Measurements from ENCODE around the gene RNF133. TPM values are rescaled to one million over a fixed set of nuclear protein-coding genes. Genes with fewer than 3 reads are reported as not detected.

RNF133 gene
- total RNA-seq, 1 experiment from 2014 or later, result 0.20 TPM

DNA sequence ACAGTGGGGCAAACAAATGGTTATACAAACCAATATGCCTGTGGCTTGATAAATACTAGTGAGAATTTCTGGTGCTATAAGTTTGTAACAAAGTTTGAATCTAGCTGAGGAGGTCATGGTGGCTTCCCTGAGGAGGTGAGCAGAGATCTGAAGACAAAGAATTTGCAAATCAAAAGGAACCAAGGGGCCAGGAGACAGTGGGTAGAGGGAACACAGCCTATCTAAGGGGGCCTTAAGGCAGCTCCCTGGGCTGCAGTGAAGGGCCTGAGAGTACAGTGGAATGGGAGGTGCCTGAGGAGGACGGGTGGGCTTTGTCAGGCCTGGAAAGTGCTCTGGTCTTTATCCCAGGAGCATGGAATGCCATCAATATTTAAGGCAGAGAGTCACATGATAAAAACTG, 21.8 kb downstream of the RNF133 start (continued):
- TF ChIP-seq, protein P1, sequence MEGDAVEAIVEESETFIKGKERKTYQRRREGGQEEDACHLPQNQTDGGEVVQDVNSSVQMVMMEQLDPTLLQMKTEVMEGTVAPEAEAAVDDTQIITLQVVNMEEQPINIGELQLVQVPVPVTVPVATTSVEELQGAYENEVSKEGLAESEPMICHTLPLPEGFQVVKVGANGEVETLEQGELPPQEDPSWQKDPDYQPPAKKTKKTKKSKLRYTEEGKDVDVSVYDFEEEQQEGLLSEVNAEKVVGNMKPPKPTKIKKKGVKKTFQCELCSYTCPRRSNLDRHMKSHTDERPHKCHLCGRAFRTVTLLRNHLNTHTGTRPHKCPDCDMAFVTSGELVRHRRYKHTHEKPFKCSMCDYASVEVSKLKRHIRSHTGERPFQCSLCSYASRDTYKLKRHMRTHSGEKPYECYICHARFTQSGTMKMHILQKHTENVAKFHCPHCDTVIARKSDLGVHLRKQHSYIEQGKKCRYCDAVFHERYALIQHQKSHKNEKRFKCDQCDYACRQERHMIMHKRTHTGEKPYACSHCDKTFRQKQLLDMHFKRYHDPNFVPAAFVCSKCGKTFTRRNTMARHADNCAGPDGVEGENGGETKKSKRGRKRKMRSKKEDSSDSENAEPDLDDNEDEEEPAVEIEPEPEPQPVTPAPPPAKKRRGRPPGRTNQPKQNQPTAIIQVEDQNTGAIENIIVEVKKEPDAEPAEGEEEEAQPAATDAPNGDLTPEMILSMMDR (IDR thresholded peaks at IDR 0.05 in 2 of 3, conservative IDR thresholded peaks at IDR 0.05 in 1 of 3; ENCODE audit: borderline replicate concordance in 1 of 3, insufficient read depth in 1 of 3, low read depth in 2 of 3, low read length in 2 of 3), result no peak
- TF ChIP-seq CBX3 (IDR thresholded peaks at IDR 0.05; ENCODE audit: low read depth), result no peak
- TF ChIP-seq ZFX (IDR thresholded peaks at IDR 0.05), result no peak
- no peak for TF ChIP-seq EZH2phosphoT487 (IDR thresholded peaks at IDR 0.05; ENCODE audit: borderline replicate concordance)
- no peak for TF ChIP-seq EZH2 (IDR thresholded peaks at IDR 0.05)
- no peak for TF ChIP-seq RAD21 (IDR thresholded peaks at IDR 0.05; ENCODE audit: low read depth)
- no peak for TF ChIP-seq FOSL1 (IDR thresholded peaks at IDR 0.05; ENCODE audit: low read depth)

DNA sequence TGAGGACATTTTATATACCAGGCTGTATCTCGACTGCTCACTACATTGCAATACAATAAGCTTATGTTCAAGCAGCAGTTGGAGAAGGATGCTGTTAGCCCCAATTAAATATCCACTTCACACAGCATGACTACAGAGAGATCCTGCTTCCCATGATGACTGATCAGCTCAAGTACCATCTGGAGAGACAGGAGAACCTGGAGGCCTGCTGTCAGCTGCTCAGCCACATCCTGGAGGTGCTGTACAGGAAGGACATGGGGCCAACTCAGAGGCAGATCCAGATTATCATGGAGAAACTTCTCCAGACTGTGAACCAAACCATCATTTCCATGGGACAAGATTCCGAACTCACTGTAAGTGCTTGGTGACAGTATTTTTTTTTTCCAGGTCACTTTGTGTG, 22.5 kb downstream of the RNF133 start:
- DNase-seq (ENCODE audit: low read depth, low spot score), result no peak
- Histone ChIP-seq H3K9ac (ENCODE audit: low read length) (no peak overlapping the region), H3K4me1 (ENCODE audit: control insufficient read depth in 1 of 2, insufficient read depth in 2 of 2, low read length in 2 of 2) (peaks cover 16 to 19% of the 10 kb centered on the region in 2 experiments; a peak in 3 of 4 replicates), H3K27me3 (ENCODE audit: insufficient read depth, low read length) (no peaks in the 10 kb centered on the region), H3K36me3 (ENCODE audit: control insufficient read depth in 1 of 2, insufficient read depth in 2 of 2, low read length in 2 of 2) (no peaks in the 10 kb centered on the region), H3K9me2 (ENCODE audit: insufficient read depth) (no peaks in the 10 kb centered on the region), H4K20me1 (ENCODE audit: insufficient read depth) (no peaks in the 10 kb centered on the region), H3K4me2 (ENCODE audit: low read length) (no peak overlapping the region), H3K79me2 (ENCODE audit: insufficient read depth, low read length) (no peaks in the 10 kb centered on the region), H3K27ac (ENCODE audit: low read depth, low read length) (no peak overlapping the region), H2AFZ (ENCODE audit: low read depth, low read length, poor library complexity, severe bottlenecking) (no peak overlapping the region), H3K4me3 (replicated peaks in 1 of 2; ENCODE audit: low read depth in 1 of 2, low read length in 2 of 2) (no peak overlapping the region), H3K9me3 (ENCODE audit: control insufficient read depth in 1 of 2, insufficient read depth in 1 of 2, low read depth in 1 of 2, low read length in 2 of 2) (no peaks in the 10 kb centered on the region)
- BruUV-seq (replicated peaks), result no TSS peak
- intact Hi-C loops (cut with micrococcal nuclease), result no loop called here
- POLR2A ChIA-PET, result no interaction called here
- no peak for ATAC-seq
- CTCF ChIA-PET, result no interaction called here
- TF ChIP-seq SP1 (IDR thresholded peaks at IDR 0.05; ENCODE audit: low read depth) (no peak), ELF1 (IDR thresholded peaks at IDR 0.05; ENCODE audit: borderline replicate concordance, low read depth) (no peak), ZFX (IDR thresholded peaks at IDR 0.05) (no peak), EGR1 (IDR thresholded peaks at IDR 0.05; ENCODE audit: low read depth) (no peak), EZH2 (IDR thresholded peaks at IDR 0.05) (no peak), SRF (IDR thresholded peaks at IDR 0.05; ENCODE audit: low read depth) (no peak)
- TF ChIP-seq, protein P1 (IDR thresholded peaks at IDR 0.05 in 2 of 3, conservative IDR thresholded peaks at IDR 0.05 in 1 of 3; ENCODE audit: borderline replicate concordance in 1 of 3, insufficient read depth in 1 of 3, low read depth in 2 of 3, low read length in 2 of 3), result no peak
- RAD21 ChIA-PET (ENCODE audit: low non-redundant PET in 1 of 2, low total read pairs in 2 of 2, uncharacterized antibody in 2 of 2, unreplicated experiment in 2 of 2), result no interaction called here

Measured in HCT116 (cell line).